ENCODE results near the gene WWP2.

DNA sequence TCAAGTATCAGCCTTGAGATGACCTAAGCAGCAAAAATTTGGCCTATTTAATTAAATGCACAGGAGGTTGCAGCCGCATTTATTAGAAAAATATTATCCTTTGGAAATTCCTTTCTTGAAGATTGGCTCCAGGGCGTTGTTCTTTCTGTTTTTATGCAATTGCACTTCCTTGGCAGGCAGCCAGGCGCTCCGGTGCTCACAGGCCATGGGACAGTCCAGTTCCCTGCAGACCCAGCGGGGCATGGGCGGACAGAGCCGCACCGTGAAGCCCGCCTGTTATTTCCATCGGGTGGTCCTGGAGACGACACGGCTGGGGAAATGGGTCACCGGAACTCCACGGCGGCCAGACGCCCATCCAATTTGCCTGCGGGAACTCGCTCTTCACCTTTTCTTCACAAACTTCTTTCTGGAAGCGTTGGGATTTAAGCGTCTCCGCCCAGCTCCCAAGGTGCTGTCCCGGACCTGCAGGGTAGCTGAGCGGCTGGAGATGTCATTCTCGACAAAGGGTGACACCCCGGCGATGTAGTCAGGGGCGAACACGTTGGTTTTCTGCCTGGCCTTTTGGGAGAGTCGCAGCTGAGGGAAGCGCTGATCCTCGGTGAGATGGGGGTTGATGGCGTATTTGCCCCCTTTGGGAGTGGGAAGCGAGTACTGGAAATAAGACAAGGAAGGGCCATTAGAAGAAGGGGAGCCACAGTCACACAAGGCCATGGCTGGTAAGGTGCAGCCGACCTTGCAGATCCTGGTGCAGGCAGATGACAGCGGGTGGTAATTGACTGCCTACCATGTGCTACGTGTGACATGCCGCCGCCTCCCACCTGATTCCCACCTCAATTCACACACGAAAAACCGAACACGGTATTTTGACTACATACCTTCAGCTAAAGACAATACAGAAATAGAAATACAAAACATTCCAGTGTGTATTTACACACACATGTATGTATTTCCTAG is 19.9 kb upstream of the WWP2 start:
- TF ChIP-seq POLR2A (IDR thresholded peaks at IDR 0.05) (no peak), EP300 (IDR thresholded peaks at IDR 0.05) (peak in 1 of 2 donors; percentile 16)
- TF ChIP-seq, protein P1, sequence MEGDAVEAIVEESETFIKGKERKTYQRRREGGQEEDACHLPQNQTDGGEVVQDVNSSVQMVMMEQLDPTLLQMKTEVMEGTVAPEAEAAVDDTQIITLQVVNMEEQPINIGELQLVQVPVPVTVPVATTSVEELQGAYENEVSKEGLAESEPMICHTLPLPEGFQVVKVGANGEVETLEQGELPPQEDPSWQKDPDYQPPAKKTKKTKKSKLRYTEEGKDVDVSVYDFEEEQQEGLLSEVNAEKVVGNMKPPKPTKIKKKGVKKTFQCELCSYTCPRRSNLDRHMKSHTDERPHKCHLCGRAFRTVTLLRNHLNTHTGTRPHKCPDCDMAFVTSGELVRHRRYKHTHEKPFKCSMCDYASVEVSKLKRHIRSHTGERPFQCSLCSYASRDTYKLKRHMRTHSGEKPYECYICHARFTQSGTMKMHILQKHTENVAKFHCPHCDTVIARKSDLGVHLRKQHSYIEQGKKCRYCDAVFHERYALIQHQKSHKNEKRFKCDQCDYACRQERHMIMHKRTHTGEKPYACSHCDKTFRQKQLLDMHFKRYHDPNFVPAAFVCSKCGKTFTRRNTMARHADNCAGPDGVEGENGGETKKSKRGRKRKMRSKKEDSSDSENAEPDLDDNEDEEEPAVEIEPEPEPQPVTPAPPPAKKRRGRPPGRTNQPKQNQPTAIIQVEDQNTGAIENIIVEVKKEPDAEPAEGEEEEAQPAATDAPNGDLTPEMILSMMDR (IDR thresholded peaks at IDR 0.05): no peak

All from tibial nerve (tissue), 4 donors.